RWPE1 (cell line): ENCODE measurements around the gene FLAD1.

ENCODE experiments used
- CTCF ChIA-PET: fragments of 350-600 bp; sonication (Branson Sonifier 250); formaldehyde crosslinking; extraction: SDS; loops from one replicate; lab custom pipeline; 2021; lab: Yijun Ruan, JAX
- POLR2A ChIA-PET: fragments of 400-600 bp; formaldehyde crosslinking; extraction: SDS; loops from one replicate; lab custom pipeline; 2020; ENCODE audit warnings: antibody characterized with exemption; ENCODE audit not compliant: low non-redundant PET; lab: Yijun Ruan, JAX
- DNase-seq: peaks from one replicate; pipeline ENCODE4 v3.0.0; 2012; ENCODE audit warnings: low spot score
- H3K27ac ChIP-seq: fragments of 450-650 bp; 2 replicates; pipeline ENCODE4 v1.5.1; 2017
- CTCF ChIP-seq: fragments of 450-650 bp; conservative IDR thresholded peaks from 2 replicates; pipeline ENCODE4 v1.5.1; 2017; ENCODE audit warnings: low read depth, mild to moderate bottlenecking

The FLAD1 gene

GRCh38 chr1:155004352-155005075, 21.4 kb downstream of the FLAD1 start:
- ChIA-PET CTCF (interaction anchor here (0.6 to 3.2 kb wide), 2 partner anchors 12 to 445 kb away, joined by 3 to 26 read pairs; no protein-coding TSS in a partner anchor), POLR2A (interaction anchor here (0.6 to 1.0 kb wide), 3 partner anchors 31 to 192 kb away, joined by 3 to 12 read pairs (median 3); partner anchors contain the start of gene CKS1B)
- TF ChIP-seq CTCF: no peak
- DNase-seq: no peak
- H3K27ac ChIP-seq: peak overlapping the region; percentile 100

- H3K27ac ChIP-seq: peak overlapping the region; percentile 100
- ChIA-PET POLR2A (no interaction called here), CTCF (interaction anchor here (3.2 kb wide), 1 partner anchor 11 kb away, joined by 26 read pairs; no protein-coding TSS in a partner anchor)
- no peak for TF ChIP-seq CTCF
- DNase-seq: peak; percentile 60
These were observed 22.2 kb downstream of the FLAD1 start for GRCh38 chr1:155005076-155006011.

- no peak for DNase-seq
- ChIA-PET POLR2A (no interaction called here), CTCF (interaction anchor here (0.5 to 0.6 kb wide), 2 partner anchors 28 to 84 kb away, joined by 4 to 5 read pairs; no protein-coding TSS in a partner anchor)
- TF ChIP-seq CTCF: no peak
- peak overlapping the region; percentile 100 for H3K27ac ChIP-seq
These were observed 23.5 kb downstream of the FLAD1 start for GRCh38 chr1:155006601-155007101.

- CTCF ChIA-PET: interaction anchor here (0.5 kb wide), 1 partner anchor 27 kb away, joined by 4 read pairs; no protein-coding TSS in a partner anchor
- TF ChIP-seq CTCF: no peak
- H3K27ac ChIP-seq: peak overlapping the region; percentile 100
- DNase-seq: no peak
- POLR2A ChIA-PET: no interaction called here
These were observed 24.2 kb downstream of the FLAD1 start for GRCh38 chr1:155007251-155007828.

GRCh38 chr1:155008015-155008941, 25.1 kb downstream of the FLAD1 start:
- no peak for TF ChIP-seq CTCF
- ChIA-PET CTCF (interaction anchor here (0.9 kb wide), 1 partner anchor 9 kb away, joined by 3 read pairs; no protein-coding TSS in a partner anchor), POLR2A (no interaction called here)
- peak overlapping the region; percentile 100 for H3K27ac ChIP-seq
- no peak for DNase-seq
